ENCODE results near the gene CNOT4. TPM values are rescaled to one million over a fixed set of nuclear protein-coding genes. Genes with fewer than 3 reads are reported as not detected.

CNOT4 gene
- total and polyA plus RNA-seq, 2 of the 8 experiments (the other 6 are each of a cell fraction or from before 2014, with no cell fraction given), result 10.9 to 25.8 TPM

- Histone ChIP-seq H2BK120ac (replicated peaks; ENCODE audit: low read depth, low read length) (no peak overlapping the region), H3K27me3 (replicated peaks in 1 of 4; ENCODE audit: control insufficient read depth in 3 of 4, extremely low read depth in 1 of 4, insufficient read depth in 3 of 4, low read length in 3 of 4) (no peaks in the 10 kb centered on the region), H3K79me2 (ENCODE audit: control insufficient read depth in 1 of 2, insufficient read depth in 2 of 2, low read length in 2 of 2) (peaks cover 0 to 41% of the 10 kb centered on the region in 2 experiments; a peak in 2 of 4 replicates), H2BK20ac (ENCODE audit: low read length) (no peak overlapping the region), H2AFZ (ENCODE audit: low read length) (no peak overlapping the region), H4K20me1 (replicated peaks in 1 of 2; ENCODE audit: control insufficient read depth in 1 of 2, insufficient read depth in 2 of 2, low read length in 2 of 2) (peaks cover 0 to 2% of the 10 kb centered on the region in 2 experiments), H3K27ac (ENCODE audit: low read depth, low read length) (no peak overlapping the region), H3K4me1 (replicated peaks in 1 of 4; ENCODE audit: control insufficient read depth in 3 of 4, insufficient read depth in 4 of 4, low read length in 3 of 4) (no peaks in the 10 kb centered on the region), H4K5ac (ENCODE audit: insufficient read length, low read depth, low read length) (no peak overlapping the region), H3K14ac (ENCODE audit: insufficient read length) (no peak overlapping the region), H4K8ac (ENCODE audit: extremely low read depth, insufficient read depth, low read length) (no peak overlapping the region), H3K36me3 (ENCODE audit: control insufficient read depth in 2 of 4, insufficient read depth in 4 of 4, low read length in 3 of 4) (no peaks in the 10 kb centered on the region), H2BK15ac (ENCODE audit: low read length) (no peak overlapping the region), H2BK12ac (ENCODE audit: low read depth, low read length) (no peak overlapping the region), H3K23ac (ENCODE audit: insufficient read length) (no peak overlapping the region), H3K4me3 (ENCODE audit: extremely low read depth in 1 of 4, insufficient read depth in 2 of 4, low read depth in 3 of 4, low read length in 4 of 4) (no peak overlapping the region), H3K23me2 (ENCODE audit: low read depth, low read length) (no peaks in the 10 kb centered on the region), H3K4me2 (ENCODE audit: insufficient read depth in 1 of 2, low read depth in 2 of 2, low read length in 2 of 2) (no peak overlapping the region), H3K18ac (ENCODE audit: extremely low read depth, low read length) (no peak overlapping the region), H3K9ac (replicated peaks in 1 of 4; ENCODE audit: extremely low read depth in 1 of 4, low read depth in 3 of 4, low read length in 3 of 4) (no peak overlapping the region), H3K9me3 (ENCODE audit: insufficient read depth in 2 of 2, low read depth in 1 of 2, low read length in 1 of 2) (no peaks in the 10 kb centered on the region), H4K91ac (replicated peaks; ENCODE audit: insufficient read length, low read length) (no peak overlapping the region), H2BK5ac (ENCODE audit: low read depth, low read length) (no peak overlapping the region), H3K79me1 (ENCODE audit: low read depth, low read length) (peaks cover 4% of the 10 kb centered on the region), H2AK5ac (ENCODE audit: low read depth, low read length) (no peak overlapping the region), H3K4ac (replicated peaks; ENCODE audit: insufficient read length, low read depth, low read length) (no peak overlapping the region), H3K56ac (replicated peaks; ENCODE audit: insufficient read length, low read depth, low read length) (no peak overlapping the region)
- TF ChIP-seq CBX8 (IDR thresholded peaks at IDR 0.05; ENCODE audit: borderline replicate concordance, low read depth, low read length), result no peak
- no peak for TF ChIP-seq MAFK (IDR thresholded peaks at IDR 0.05; ENCODE audit: low read depth, low read length)
- no peak for TF ChIP-seq FOSL1 (IDR thresholded peaks at IDR 0.05; ENCODE audit: insufficient read depth, low read depth, low read length)
- TF ChIP-seq CEBPB (IDR thresholded peaks at IDR 0.05; ENCODE audit: low read depth, low read length), result no peak
- TF ChIP-seq TEAD4 (IDR thresholded peaks at IDR 0.05; ENCODE audit: low read depth, low read length), result no peak
- ChIA-PET CTCF (ENCODE audit: partially characterized antibody) (no interaction called here), POLR2A (ENCODE audit: partially characterized antibody) (no interaction called here)
- FAIRE-seq (no peak), DNase-seq (ENCODE audit: low read depth in 1 of 2, low spot score in 2 of 2) (no peak)
Measured at GRCh38 chr7:135449436-135449835, 60.5 kb downstream of the CNOT4 start.
